Measurements from ENCODE around the gene MTHFS.
A peak's percentile ranks its signal among the peaks of the same experiment; 100 is the strongest.

Gene MTHFS

DNA sequence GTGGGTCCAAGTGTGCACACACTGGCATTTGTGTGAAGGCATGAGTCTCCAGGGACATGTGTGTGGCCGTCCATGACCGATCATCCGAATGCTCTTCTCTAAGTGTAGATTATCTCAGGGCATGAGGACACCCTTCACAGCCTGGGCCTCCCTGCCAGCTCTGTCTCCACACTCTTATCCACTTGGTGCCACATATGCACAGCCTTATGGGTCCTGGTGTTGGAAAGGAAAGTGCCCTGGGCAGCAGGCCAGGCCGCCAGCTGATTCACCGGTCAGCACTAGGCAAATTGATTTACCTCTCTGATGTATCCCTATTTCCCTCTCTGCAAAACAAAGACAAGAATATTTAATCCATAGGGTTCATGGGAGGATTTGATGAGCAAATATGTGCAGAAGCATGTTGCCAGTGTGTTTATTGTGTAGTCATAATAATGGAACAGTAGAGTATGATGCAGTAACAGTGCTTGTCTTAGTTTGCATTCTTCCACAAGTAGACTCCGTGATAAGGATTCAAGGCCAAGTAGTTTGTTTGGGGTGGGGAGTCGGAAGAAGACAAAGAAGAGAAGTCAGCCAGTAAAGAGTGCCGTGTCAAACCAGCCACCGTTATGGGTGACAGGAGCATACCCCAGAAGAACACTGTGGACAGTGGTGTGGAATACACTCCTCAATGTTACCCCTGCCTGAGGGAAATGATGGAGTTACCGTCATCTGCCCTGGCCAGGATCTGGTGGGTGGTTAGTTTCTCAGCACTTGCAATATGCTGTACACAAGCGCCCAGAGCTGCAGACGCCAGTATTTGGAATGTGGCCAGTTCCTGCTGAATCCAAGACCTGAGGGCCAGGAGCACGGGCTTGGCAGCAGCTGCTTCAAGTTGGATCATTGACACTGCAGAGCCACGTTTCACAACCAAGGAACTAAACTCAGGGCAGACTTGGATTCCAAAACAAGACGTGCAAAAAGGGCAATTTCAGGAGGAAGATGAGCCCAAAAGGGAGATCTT is 85.1 kb downstream of the MTHFS start:
- DNase-seq, result peak; percentile 78

DNA sequence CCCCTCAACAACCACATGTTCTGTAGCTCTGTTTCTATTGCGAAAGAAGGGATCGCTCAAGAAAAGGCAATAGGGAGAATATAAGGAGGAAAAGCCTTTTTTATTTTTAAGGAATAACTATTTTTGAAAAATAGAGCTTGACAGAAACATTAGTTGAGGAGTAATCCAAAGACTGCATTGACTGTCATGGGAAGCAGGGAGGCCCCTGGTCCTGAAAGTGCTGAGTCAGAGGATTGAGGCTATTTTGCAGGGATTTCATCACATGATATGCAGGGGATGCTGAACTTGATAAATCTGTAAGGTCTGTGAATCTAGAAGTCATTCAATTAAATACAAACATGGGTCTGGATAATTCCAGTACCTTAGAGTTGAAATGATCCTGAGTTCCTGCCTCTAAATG is 92.0 kb downstream of the MTHFS start:
- DNase-seq, result no peak

DNA sequence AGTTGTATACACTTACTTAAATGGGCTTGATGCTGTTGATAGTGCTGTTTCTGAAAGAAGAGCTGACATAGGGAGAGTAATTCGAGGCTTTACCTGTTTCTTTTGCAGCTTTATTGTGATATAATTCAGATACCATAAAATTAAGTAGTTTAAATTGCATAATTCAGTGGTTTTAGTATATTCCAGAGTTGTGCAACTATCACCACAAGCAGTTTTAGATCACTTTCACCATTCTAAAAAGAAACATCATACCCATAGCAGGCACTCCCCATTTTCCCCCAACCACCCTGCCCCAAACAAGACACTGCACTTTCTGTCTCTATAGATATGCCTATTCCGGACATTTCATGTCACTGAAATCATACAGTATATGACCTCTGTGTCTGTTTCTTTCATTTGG is 98.5 kb downstream of the MTHFS start:
- no peak for DNase-seq
